ENCODE measurements around the gene KCNIP4.

GRCh38 chr4:21835712-21836111 lies 112.9 kb downstream of the KCNIP4 start:
- TF ChIP-seq CTCF (IDR thresholded peaks at IDR 0.05 in 2 of 3, conservative IDR thresholded peaks at IDR 0.05 in 1 of 3; ENCODE audit: control insufficient read depth in 2 of 3, extremely low read depth in 1 of 3, insufficient read depth in 1 of 3, low read depth in 3 of 3, low read length in 3 of 3) (no peak), EZH2 (IDR thresholded peaks at IDR 0.05; ENCODE audit: borderline replicate concordance, control insufficient read depth, low read depth, low read length) (no peak), CREM (IDR thresholded peaks at IDR 0.05; ENCODE audit: low read depth) (no peak), GATAD2B (conservative IDR thresholded peaks at IDR 0.05; ENCODE audit: low read depth) (no peak), ATF7 (IDR thresholded peaks at IDR 0.05; ENCODE audit: low read depth) (no peak), E4F1 (IDR thresholded peaks at IDR 0.05; ENCODE audit: borderline replicate concordance, partially characterized antibody) (no peak), ZBTB33 (IDR thresholded peaks at IDR 0.05) (no peak), JUND (IDR thresholded peaks at IDR 0.05; ENCODE audit: low read depth, low read length) (no peak), POLR2A (IDR thresholded peaks at IDR 0.05; ENCODE audit: low read depth, low read length) (no peak), CUX1 (IDR thresholded peaks at IDR 0.05; ENCODE audit: insufficient replicate concordance, low read depth, low read length) (no peak)

Data from GM12878 (cell line).